Esophagus muscularis mucosa (tissue), 4 donors: Measurements from ENCODE around the gene TANC1. TPM values are rescaled to one million over a fixed set of nuclear protein-coding genes. Genes with fewer than 3 reads are reported as not detected.

ENCODE experiments used
- DNase-seq: peaks from one replicate; pipeline ENCODE4 v3.0.0-alpha.2; 2017; ENCODE audit errors: extremely low spot score
- H3K27ac ChIP-seq, 4 donors: fragments of 200-600 bp; sonication (generic); replicated peaks in 1 of 4; 1 replicate in 3 of 4; 2 replicates in 1 of 4; pipeline ENCODE4 v1.5.1; 2016 to 2019; ENCODE audit warnings: mild to moderate bottlenecking in 1 of 4
- H3K27me3 ChIP-seq, 4 donors: fragments of 200-600 bp; sonication (generic); one replicate each; pipeline versions ENCODE4 v1.5.1 to v1.6.0; 2016 to 2019
- H3K36me3 ChIP-seq, 4 donors: fragments of 200-600 bp; sonication (generic); one replicate each; pipeline ENCODE4 v1.5.1; 2016 to 2019
- H3K4me1 ChIP-seq, 4 donors: fragments of 200-600 bp; sonication (generic); one replicate each; pipeline ENCODE4 v1.5.1; 2016 to 2019
- H3K4me3 ChIP-seq, 4 donors: fragments of 200-600 bp; sonication (generic); 1 replicate in 2 of 4; 2 replicates in 2 of 4; pipeline ENCODE4 v1.5.1; 2016 to 2019; ENCODE audit warnings: mild to moderate bottlenecking in 4 of 4, moderate library complexity in 1 of 4
- H3K9me3 ChIP-seq, 4 donors: fragments of 200-600 bp; sonication (generic); 1 replicate in 3 of 4; 2 replicates in 1 of 4; pipeline ENCODE4 v1.5.1; 2016 to 2019
- CTCF ChIP-seq, 3 experiments: fragments of 200-600 bp in 2 of 3; fragments of 450-650 bp in 1 of 3; sonication (generic) in 2 of 3; IDR thresholded peaks; one replicate each; pipeline ENCODE4 v1.5.1; 2017 to 2019; ENCODE audit warnings: antibody characterized with exemption in 3 of 3, mild to moderate bottlenecking in 2 of 3, moderate library complexity in 1 of 3
- EP300 ChIP-seq: sonication (generic); formaldehyde crosslinking; IDR thresholded peaks from one replicate; pipeline ENCODE4 v1.6.1; 2017; ENCODE audit warnings: antibody characterized with exemption
- POLR2A ChIP-seq: fragments of 450-650 bp; IDR thresholded peaks from one replicate; pipeline ENCODE4 v1.6.1; 2017; ENCODE audit warnings: antibody characterized with exemption, moderate library complexity, mild to moderate bottlenecking, low read depth
- POLR2AphosphoS5 ChIP-seq, 2 donors: sonication (generic); formaldehyde crosslinking; IDR thresholded peaks; one replicate each; pipeline ENCODE4 v1.6.1; 2017; ENCODE audit warnings: antibody characterized with exemption in 2 of 2
- WGBS: methylation state at CpG from one replicate; pipeline ENCODE4 v1.1.5; 2018; 5-methylcytosine and 5-hydroxymethylcytosine counted together
- intact Hi-C: fragments of 100-400 bp; cut with DNase I; formaldehyde crosslinking; loops from one replicate; pipeline ENCODE4 v1.15.1; 2023
- total RNA-seq, 4 donors: library from RNA; depleted of rRNA; stranded (reverse); fragments of >200 nt; gene quantifications; one replicate each; pipeline versions ENCODE4 v1.1.0 to v1.2.1, GENCODE V29; 2016

The TANC1 gene
- total RNA-seq, 4 donors from 2014 or later = 34.3 to 54.0 (median 52.9) TPM

GRCh38 chr2:159118859-159119500, 150.5 kb downstream of the TANC1 start:
- H3K36me3 ChIP-seq = no peaks in the 10 kb centered on the region
- 89% methylated on average over 2 of the region's 2 CpGs for WGBS
- peak overlapping the region in 3 of 4 donors; percentile 3 to 50 (median 37) for H3K27ac ChIP-seq
- H3K4me3 ChIP-seq = no peak overlapping the region
- no peaks in the 10 kb centered on the region for H3K9me3 ChIP-seq
- H3K4me1 ChIP-seq = peaks cover 27 to 48% (median 31%) of the 10 kb centered on the region in 4 donors
- no peak for DNase-seq
- TF ChIP-seq POLR2AphosphoS5 (IDR thresholded peaks at IDR 0.05) = no peak
- TF ChIP-seq CTCF (IDR thresholded peaks at IDR 0.05) = no peak
- TF ChIP-seq EP300 = no peak
- TF ChIP-seq POLR2A = no peak
- H3K27me3 ChIP-seq = no peaks in the 10 kb centered on the region
- intact Hi-C loops = loop anchor here (2.0 kb wide), 1 partner anchor 218 kb away; no protein-coding TSS in a partner anchor

GRCh38 chr2:159119652-159120257, 151.3 kb downstream of the TANC1 start:
- H3K4me3 ChIP-seq = no peak overlapping the region
- peak overlapping the region in 3 of 4 donors; percentile 3 to 50 (median 47) for H3K27ac ChIP-seq
- peak in 1 of 2 donors; percentile 33 for TF ChIP-seq POLR2AphosphoS5 (IDR thresholded peaks at IDR 0.05)
- TF ChIP-seq POLR2A = no peak
- DNase-seq = no peak
- peaks cover 35 to 51% (median 39%) of the 10 kb centered on the region in 4 donors for H3K4me1 ChIP-seq
- no peaks in the 10 kb centered on the region for H3K36me3 ChIP-seq
- H3K27me3 ChIP-seq = no peaks in the 10 kb centered on the region
- 64% methylated on average over 8 of the region's 8 CpGs for WGBS
- H3K9me3 ChIP-seq = no peaks in the 10 kb centered on the region
- intact Hi-C loops = loop anchor here (2.0 to 5.0 kb wide), 2 partner anchors 152 to 219 kb away; partner anchors contain the start of gene TANC1

GRCh38 chr2:159123786-159124185, 155.3 kb downstream of the TANC1 start:
- Histone ChIP-seq H3K4me3 (no peak overlapping the region), H3K27ac (peak overlapping the region in 2 of 4 donors; percentile 30 to 49), H3K36me3 (no peaks in the 10 kb centered on the region), H3K9me3 (no peaks in the 10 kb centered on the region), H3K4me1 (peaks cover 51 to 72% (median 57%) of the 10 kb centered on the region in 4 donors), H3K27me3 (no peaks in the 10 kb centered on the region)
- intact Hi-C loops = loop anchor here (5.0 kb wide), 1 partner anchor 156 kb away; the partner anchor contains the start of gene TANC1
- TF ChIP-seq EP300 = no peak
- TF ChIP-seq CTCF (IDR thresholded peaks at IDR 0.05) = no peak
- TF ChIP-seq POLR2A = no peak
- no peak for TF ChIP-seq POLR2AphosphoS5 (IDR thresholded peaks at IDR 0.05)
- WGBS = 90% methylated on average over 9 of the region's 9 CpGs
- DNase-seq = no peak

GRCh38 chr2:159124441-159124911, 156.0 kb downstream of the TANC1 start:
- DNase-seq = no peak
- TF ChIP-seq POLR2AphosphoS5 (IDR thresholded peaks at IDR 0.05) = peak in 1 of 2 donors; percentile 2
- TF ChIP-seq POLR2A = no peak
- 38% methylated on average over 5 of the region's 5 CpGs for WGBS
- intact Hi-C loops = loop anchor here (5.0 kb wide), 1 partner anchor 157 kb away; the partner anchor contains the start of gene TANC1
- H3K4me1 ChIP-seq = peaks cover 47 to 68% (median 58%) of the 10 kb centered on the region in 4 donors
- peak overlapping the region in 3 of 4 donors; percentile 30 to 61 (median 49) for H3K27ac ChIP-seq
- no peaks in the 10 kb centered on the region for H3K9me3 ChIP-seq
- no peaks in the 10 kb centered on the region for H3K27me3 ChIP-seq
- no peaks in the 10 kb centered on the region for H3K36me3 ChIP-seq
- H3K4me3 ChIP-seq = no peak overlapping the region

- Histone ChIP-seq H3K36me3 (no peaks in the 10 kb centered on the region), H3K9me3 (no peaks in the 10 kb centered on the region), H3K27ac (peak overlapping the region in 3 of 4 donors; percentile 30 to 61 (median 49)), H3K4me3 (no peak overlapping the region), H3K4me1 (peaks cover 47 to 68% (median 58%) of the 10 kb centered on the region in 4 donors), H3K27me3 (no peaks in the 10 kb centered on the region)
- intact Hi-C loops = loop anchor here (5.0 kb wide), 1 partner anchor 158 kb away; the partner anchor contains the start of gene TANC1
- WGBS = 45% methylated on average over 3 of the region's 3 CpGs
- TF ChIP-seq EP300 = no peak
- TF ChIP-seq POLR2AphosphoS5 (IDR thresholded peaks at IDR 0.05) = no peak
- no peak for TF ChIP-seq POLR2A
- TF ChIP-seq CTCF (IDR thresholded peaks at IDR 0.05) = no peak
- no peak for DNase-seq
Observed at GRCh38 chr2:159124931-159125467, 156.6 kb downstream of the TANC1 start.
